ENCODE data around the gene AIFM3. TPM values are rescaled to one million over a fixed set of nuclear protein-coding genes. Genes with fewer than 3 reads are reported as not detected.

The AIFM3 gene
- total and polyA plus RNA-seq, 2 of the 13 experiments (the other 11 are each of a cell fraction or from before 2014, with no cell fraction given): 9.0 to 15.3 TPM

GRCh38 chr22:20978419-20978818, 11.4 kb downstream of the AIFM3 start:
- 0 out of 2 replicates have a peak, but pooled peaks cover 4% of the 10 kb centered on the region for H3K9me3 ChIP-seq (ENCODE audit: low read length)
- no peak overlapping the region for H2AFZ ChIP-seq (ENCODE audit: low read length)
- H4K20me1 ChIP-seq (ENCODE audit: insufficient read depth, low read length): no peaks in the 10 kb centered on the region
- WGBS (ENCODE audit: low lambda C conversion rate): 97% methylated on average over 2 of the region's 2 CpGs
- no peak for ATAC-seq
- FAIRE-seq: no peak
- H3K9ac ChIP-seq (ENCODE audit: insufficient read depth, low read depth, low read length): no peak overlapping the region
- CTCF ChIA-PET (ENCODE audit: low intra/inter-chr PET ratio, low total read pairs): no interaction called here
- H3K27me3 ChIP-seq (ENCODE audit: control insufficient read depth in 1 of 2, insufficient read depth in 2 of 2, low read length in 2 of 2): no peaks in the 10 kb centered on the region; a peak in 1 of 5 replicates
- peaks cover 35% of the 10 kb centered on the region for H3K4me1 ChIP-seq (ENCODE audit: insufficient read depth, low read length)
- no peaks in the 10 kb centered on the region for H3K36me3 ChIP-seq (replicated peaks in 1 of 2; ENCODE audit: control insufficient read depth in 1 of 2, insufficient read depth in 2 of 2, low read length in 2 of 2)
- POLR2A ChIA-PET: interaction anchor here (1.0 kb wide), 1 partner anchor 20 kb away, joined by 4 read pairs; no protein-coding TSS in a partner anchor
- intact Hi-C loops (cut with micrococcal nuclease; ENCODE audit: unreplicated experiment) (no loop called here), in situ Hi-C loops (cut with HindIII; ENCODE audit: extremely low pct_ligation_motif_present, low pct_unique_long_range_greater_than_20kb) (no loop called here)
- no peak overlapping the region for H3K4me3 ChIP-seq (replicated peaks in 1 of 3; ENCODE audit: insufficient read depth in 1 of 3, low read depth in 2 of 3, low read length in 3 of 3)
- H3K27ac ChIP-seq (ENCODE audit: extremely low read length, insufficient read depth, low read length): no peak overlapping the region
- H3K4me2 ChIP-seq (ENCODE audit: low read depth, low read length): no peak overlapping the region
- DNase-seq (ENCODE audit: low spot score): no peak
- BruUV-seq (replicated peaks): no TSS peak
- TF ChIP-seq AHR (CRISPR knock-in tag; IDR thresholded peaks at IDR 0.05): no peak
- TF ChIP-seq, protein P1, sequence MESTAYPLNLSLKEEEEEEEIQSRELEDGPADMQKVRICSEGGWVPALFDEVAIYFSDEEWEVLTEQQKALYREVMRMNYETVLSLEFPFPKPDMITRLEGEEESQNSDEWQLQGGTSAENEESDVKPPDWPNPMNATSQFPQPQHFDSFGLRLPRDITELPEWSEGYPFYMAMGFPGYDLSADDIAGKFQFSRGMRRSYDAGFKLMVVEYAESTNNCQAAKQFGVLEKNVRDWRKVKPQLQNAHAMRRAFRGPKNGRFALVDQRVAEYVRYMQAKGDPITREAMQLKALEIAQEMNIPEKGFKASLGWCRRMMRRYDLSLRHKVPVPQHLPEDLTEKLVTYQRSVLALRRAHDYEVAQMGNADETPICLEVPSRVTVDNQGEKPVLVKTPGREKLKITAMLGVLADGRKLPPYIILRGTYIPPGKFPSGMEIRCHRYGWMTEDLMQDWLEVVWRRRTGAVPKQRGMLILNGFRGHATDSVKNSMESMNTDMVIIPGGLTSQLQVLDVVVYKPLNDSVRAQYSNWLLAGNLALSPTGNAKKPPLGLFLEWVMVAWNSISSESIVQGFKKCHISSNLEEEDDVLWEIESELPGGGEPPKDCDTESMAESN (CRISPR knock-in tag; conservative IDR thresholded peaks at IDR 0.05): no peak
- TF ChIP-seq NCOA2 (CRISPR knock-in tag; IDR thresholded peaks at IDR 0.05): no peak
- no peak for TF ChIP-seq HOXA5 (CRISPR knock-in tag; IDR thresholded peaks at IDR 0.05)
- no peak for TF ChIP-seq ETV6 (CRISPR knock-in tag; conservative IDR thresholded peaks at IDR 0.05)
- no peak for TF ChIP-seq KDM5A (IDR thresholded peaks at IDR 0.05; ENCODE audit: borderline replicate concordance, low read length)
- no peak for TF ChIP-seq SRF (IDR thresholded peaks at IDR 0.05; ENCODE audit: low read depth, low read length)
- H3K79me2 ChIP-seq (ENCODE audit: insufficient read depth, low read length): peaks cover 11% of the 10 kb centered on the region
